ENCODE measurements around the gene HNF1B. TPM values are rescaled to one million over a fixed set of nuclear protein-coding genes. Genes with fewer than 3 reads are reported as not detected.
A peak's percentile ranks its signal among the peaks of the same experiment; 100 is the strongest.

HNF1B gene
- total RNA-seq, 1 donor from 2014 or later: not detected

DNA sequence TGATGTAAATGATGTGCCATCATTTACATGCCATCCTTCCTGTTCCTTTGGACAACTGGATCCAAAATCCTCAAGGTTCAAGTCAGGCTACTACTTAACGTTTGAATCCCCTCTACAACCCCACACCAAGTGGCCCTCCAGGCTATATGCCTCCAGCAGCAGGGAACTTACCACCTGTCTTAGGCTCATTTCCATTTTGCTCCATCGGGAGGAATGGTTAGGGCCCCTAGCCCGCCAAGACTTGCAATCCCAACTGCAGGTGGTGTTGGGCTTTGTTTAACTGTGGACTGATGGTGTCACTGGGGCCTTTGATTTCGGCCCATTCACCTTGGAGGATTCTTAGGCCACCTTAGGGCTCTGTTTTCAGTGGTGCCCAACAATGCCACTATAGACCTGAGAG, 9.7 kb downstream of the HNF1B start:
- Mint-ChIP-seq H3K9me3 (no peaks in the 10 kb centered on the region), H3K27me3 (ENCODE audit: low read depth) (peaks cover 90% of the 10 kb centered on the region), H3K4me1 (peaks cover 1% of the 10 kb centered on the region), H3K27ac (ENCODE audit: unreplicated experiment) (no peak overlapping the region), H3K36me3 (ENCODE audit: low read depth) (no peaks in the 10 kb centered on the region), H3K4me3 (no peak overlapping the region)
- TF ChIP-seq, protein P1, sequence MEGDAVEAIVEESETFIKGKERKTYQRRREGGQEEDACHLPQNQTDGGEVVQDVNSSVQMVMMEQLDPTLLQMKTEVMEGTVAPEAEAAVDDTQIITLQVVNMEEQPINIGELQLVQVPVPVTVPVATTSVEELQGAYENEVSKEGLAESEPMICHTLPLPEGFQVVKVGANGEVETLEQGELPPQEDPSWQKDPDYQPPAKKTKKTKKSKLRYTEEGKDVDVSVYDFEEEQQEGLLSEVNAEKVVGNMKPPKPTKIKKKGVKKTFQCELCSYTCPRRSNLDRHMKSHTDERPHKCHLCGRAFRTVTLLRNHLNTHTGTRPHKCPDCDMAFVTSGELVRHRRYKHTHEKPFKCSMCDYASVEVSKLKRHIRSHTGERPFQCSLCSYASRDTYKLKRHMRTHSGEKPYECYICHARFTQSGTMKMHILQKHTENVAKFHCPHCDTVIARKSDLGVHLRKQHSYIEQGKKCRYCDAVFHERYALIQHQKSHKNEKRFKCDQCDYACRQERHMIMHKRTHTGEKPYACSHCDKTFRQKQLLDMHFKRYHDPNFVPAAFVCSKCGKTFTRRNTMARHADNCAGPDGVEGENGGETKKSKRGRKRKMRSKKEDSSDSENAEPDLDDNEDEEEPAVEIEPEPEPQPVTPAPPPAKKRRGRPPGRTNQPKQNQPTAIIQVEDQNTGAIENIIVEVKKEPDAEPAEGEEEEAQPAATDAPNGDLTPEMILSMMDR (conservative IDR thresholded peaks at IDR 0.05): no peak
- DNase-seq (ENCODE audit: low read depth, low spot score): no peak

DNA sequence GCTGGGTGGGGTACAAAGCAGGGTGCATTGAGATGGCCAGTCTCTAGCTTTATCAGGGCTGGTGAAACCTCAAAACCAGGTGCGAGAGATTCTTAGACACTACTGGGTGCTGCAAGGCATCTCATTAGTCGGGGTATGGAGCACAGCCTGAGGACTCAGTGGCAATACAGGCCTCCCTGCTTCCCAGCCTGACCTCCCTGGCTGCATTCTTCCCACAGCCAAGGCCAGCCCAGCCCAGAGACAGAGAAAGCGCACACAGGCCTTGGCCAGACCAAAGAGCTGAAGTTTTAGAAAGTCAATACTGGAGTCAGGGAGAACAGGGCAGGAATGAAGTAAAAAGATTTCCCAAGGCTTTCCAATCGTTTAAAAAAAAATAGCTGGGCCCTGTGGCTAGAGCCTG, 12.5 kb downstream of the HNF1B start:
- H3K4me1 Mint-ChIP-seq: peaks cover 14% of the 10 kb centered on the region
- H3K27me3 Mint-ChIP-seq (ENCODE audit: low read depth): peaks cover 76% of the 10 kb centered on the region
- H3K36me3 Mint-ChIP-seq (ENCODE audit: low read depth): no peaks in the 10 kb centered on the region
- TF ChIP-seq, protein P1 (conservative IDR thresholded peaks at IDR 0.05): no peak
- no peaks in the 10 kb centered on the region for H3K9me3 Mint-ChIP-seq
- DNase-seq (ENCODE audit: low read depth, low spot score): no peak
- peak overlapping the region; percentile 79 for H3K27ac Mint-ChIP-seq (ENCODE audit: unreplicated experiment)
- no peak overlapping the region for H3K4me3 Mint-ChIP-seq

DNA sequence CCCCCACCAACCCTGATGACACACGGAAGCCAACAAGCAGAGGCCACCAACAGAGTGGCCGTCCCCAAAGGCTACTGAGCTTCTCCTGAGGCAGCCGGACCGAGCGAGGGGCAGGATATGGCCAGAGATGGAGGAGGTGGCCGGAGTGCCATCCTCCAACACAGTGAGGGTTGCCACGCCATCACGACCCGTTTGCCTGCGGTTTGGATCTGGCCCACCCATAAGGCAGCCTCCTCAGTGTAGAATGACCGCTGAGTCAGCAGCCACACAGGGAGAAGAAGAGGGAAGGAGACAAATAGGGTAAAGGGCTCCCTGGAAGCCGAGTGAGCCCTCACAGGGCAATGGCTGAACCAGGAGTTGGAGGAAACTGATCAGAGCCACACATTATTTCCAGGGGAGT, 13.8 kb downstream of the HNF1B start:
- H3K36me3 Mint-ChIP-seq (ENCODE audit: low read depth): no peaks in the 10 kb centered on the region
- no peak for DNase-seq (ENCODE audit: low read depth, low spot score)
- H3K4me3 Mint-ChIP-seq: no peak overlapping the region
- peaks cover 73% of the 10 kb centered on the region for H3K27me3 Mint-ChIP-seq (ENCODE audit: low read depth)
- TF ChIP-seq, protein P1 (conservative IDR thresholded peaks at IDR 0.05): no peak
- H3K4me1 Mint-ChIP-seq: peaks cover 24% of the 10 kb centered on the region
- no peaks in the 10 kb centered on the region for H3K9me3 Mint-ChIP-seq
- no peak overlapping the region for H3K27ac Mint-ChIP-seq (ENCODE audit: unreplicated experiment)

DNA sequence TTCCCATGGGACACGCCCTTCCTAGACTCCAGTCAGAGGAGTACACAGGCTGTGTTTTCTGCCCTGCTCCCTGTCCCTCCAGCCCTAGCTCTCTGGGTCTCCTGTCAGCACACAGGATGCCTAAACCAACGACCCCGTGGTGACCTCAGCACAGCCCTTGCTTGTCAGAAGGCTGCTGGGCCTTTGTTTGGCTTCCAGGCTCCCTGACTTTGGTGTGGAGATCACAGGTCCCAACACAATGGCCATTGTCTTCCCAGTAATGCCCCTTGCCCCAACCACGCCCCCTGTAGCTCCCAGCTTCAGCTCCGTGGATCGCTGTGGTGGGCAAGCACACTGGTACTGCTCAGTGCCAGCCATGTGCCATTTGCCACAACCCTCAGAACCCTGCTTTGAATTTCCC, 15.0 kb downstream of the HNF1B start:
- Mint-ChIP-seq H3K36me3 (ENCODE audit: low read depth) (no peaks in the 10 kb centered on the region), H3K27me3 (ENCODE audit: low read depth) (peaks cover 74% of the 10 kb centered on the region), H3K4me3 (no peak overlapping the region), H3K27ac (ENCODE audit: unreplicated experiment) (peak overlapping the region; percentile 15), H3K4me1 (peaks cover 26% of the 10 kb centered on the region), H3K9me3 (no peaks in the 10 kb centered on the region)
- DNase-seq (ENCODE audit: low read depth, low spot score): peak; percentile 32
- TF ChIP-seq, protein P1 (conservative IDR thresholded peaks at IDR 0.05): no peak

DNA sequence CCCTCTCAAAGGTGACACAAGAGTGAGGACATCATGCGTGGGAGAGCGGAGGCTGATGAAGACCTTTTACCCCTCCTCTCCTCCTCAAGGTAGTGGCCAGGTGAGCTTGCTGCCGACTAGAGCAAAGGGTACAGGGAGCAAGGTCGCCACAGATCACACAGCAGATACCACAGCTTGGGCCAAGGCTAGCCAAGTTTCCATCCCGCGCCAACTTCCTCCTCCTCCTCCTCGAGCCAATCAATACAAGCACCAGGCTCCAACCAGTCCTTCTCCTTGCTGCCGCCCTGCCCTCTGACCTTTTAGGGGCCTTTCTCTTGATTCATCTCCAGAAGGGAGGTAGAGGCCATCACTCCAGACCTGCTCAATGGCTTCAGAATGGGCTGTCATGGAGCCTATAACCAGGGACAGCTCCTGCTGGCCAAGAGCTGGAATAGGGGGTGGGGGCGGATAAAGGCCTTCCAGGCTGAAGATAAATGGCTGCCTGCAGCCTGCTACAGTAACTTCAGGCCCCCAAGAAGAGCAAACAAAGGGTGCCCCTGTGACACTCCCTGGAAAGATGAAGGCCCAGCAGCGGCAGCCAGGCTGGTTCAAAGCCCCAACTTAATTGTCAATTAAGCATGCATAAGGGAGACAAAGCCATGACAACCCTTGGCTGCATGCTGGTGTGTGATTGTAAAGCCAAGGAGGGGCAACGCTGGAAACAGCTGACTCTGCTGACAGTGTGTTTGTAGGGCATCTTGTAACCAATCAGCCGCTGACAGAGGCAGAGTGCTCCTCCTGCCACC, 17.8 kb downstream of the HNF1B start:
- H3K27me3 Mint-ChIP-seq (ENCODE audit: low read depth): peaks cover 52% of the 10 kb centered on the region
- H3K9me3 Mint-ChIP-seq: no peaks in the 10 kb centered on the region
- no peak overlapping the region for H3K27ac Mint-ChIP-seq (ENCODE audit: unreplicated experiment)
- H3K4me3 Mint-ChIP-seq: no peak overlapping the region
- no peaks in the 10 kb centered on the region for H3K36me3 Mint-ChIP-seq (ENCODE audit: low read depth)
- no peak for DNase-seq (ENCODE audit: low read depth, low spot score)
- H3K4me1 Mint-ChIP-seq: peaks cover 26% of the 10 kb centered on the region
- TF ChIP-seq, protein P1 (conservative IDR thresholded peaks at IDR 0.05): no peak
